T1000 (cell line): ENCODE measurements around the gene NKD1.

Experiments used
- DNase-seq: peaks from one replicate; lab custom pipeline; 2025; ENCODE audit warnings: mixed read lengths; lab: John Stamatoyannopoulos, UW

NKD1 gene

GRCh38 chr16:50614955-50615724 lies 66.9 kb downstream of the NKD1 start:
- DNase-seq: no peak

DNA sequence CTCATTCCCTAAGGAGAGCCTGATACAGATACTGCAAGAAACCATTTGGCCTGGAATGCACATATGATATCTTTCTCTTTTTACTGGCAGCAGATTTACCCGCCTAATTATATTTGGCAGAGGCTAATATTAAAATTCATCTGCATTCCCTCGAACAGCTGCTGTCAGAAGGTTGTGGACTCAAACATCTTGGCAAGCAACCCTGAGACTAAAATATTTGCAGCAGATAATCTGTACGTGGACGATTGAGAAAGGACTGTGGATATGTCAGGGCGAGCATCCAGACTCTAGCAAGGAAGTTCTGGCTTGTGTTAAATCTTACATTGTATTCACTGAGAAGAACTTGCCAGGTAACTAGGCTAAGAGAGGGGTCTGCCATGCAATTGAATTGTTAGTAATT lies 67.7 kb downstream of the NKD1 start:
- no peak for DNase-seq

DNA sequence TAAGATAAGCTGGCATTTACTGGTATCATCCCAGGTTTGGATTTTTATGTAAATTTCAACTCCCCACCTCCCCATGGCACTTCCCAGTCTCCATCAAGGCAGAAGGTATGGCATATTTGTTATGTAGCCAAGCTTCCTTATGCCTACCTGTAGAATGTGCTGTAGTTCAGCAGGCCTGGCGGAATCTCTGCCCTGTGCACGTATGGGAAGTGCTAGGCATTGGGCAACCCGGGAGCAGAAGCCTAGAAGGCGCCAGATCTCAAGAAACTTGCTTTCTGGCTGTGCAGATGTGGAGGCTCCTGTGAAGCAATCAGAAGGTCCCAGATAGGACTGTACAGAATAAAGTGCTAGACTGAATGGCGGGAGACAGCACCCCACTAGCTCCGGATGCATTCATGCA lies 68.2 kb downstream of the NKD1 start:
- DNase-seq: no peak

DNA sequence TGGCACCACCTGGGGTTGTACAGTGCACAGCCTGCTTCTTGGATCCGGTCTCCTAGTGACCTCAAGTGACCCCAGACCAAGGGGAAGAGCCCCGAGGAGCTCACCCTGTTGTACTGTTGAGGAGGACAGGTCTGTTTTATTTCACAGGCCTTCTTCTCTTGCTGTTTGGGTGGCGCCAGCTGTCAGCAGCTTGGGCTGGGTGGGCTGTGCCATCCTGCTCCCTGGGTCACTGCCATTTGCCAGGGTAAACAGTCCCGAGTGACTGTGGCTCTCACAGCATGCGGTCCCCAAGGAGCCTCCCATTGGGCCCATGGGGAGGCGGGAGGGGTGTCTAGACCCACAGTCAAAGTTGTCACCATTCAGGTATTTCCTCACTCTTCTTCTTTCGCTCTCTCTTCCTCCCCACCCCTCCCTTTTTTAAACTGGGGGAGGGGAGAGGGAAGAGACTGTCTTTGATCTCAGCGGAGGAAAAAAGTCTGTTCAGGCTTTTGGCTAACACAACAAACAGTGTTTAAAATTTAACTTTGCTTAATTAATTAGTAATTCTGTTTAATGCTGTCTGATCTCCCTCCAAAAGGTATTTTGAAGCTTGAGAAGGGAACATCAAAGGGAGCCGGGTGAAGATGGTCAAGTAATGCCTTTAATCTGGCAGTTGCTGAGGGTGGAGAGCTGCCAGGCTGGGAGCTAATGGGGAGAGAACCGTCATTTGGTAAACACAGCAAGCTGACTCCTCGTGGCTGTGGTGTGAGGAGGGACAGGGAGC lies 68.9 kb downstream of the NKD1 start:
- DNase-seq: no peak

DNA sequence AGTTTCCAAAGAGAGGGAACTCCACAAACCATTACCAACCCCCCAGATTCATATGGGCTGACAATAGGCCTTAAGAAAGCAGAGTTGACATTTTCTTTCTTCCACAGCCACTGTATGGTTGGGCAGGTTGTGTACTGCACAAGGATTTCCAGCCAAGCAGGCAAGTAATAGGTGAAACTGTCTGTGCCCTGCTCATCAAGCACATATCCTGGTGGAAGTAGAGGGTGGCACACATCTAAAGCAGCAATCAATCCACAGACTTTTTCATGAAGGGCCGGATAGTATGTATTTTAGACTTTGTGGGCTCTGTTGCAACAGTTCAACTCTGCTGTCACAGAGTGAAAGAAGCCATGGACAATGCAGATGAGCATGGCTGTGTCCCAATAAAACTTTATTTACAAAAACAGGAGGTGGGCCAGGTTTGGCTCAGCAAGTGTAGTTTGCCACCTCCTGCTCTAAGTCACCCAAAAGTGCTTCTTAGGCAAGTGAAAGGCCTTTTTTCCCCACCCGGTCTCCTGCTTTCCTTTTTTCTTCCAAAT lies 69.5 kb downstream of the NKD1 start:
- no peak for DNase-seq

- DNase-seq: no peak
These were observed 70.2 kb downstream of the NKD1 start for GRCh38 chr16:50618238-50618918.

DNA sequence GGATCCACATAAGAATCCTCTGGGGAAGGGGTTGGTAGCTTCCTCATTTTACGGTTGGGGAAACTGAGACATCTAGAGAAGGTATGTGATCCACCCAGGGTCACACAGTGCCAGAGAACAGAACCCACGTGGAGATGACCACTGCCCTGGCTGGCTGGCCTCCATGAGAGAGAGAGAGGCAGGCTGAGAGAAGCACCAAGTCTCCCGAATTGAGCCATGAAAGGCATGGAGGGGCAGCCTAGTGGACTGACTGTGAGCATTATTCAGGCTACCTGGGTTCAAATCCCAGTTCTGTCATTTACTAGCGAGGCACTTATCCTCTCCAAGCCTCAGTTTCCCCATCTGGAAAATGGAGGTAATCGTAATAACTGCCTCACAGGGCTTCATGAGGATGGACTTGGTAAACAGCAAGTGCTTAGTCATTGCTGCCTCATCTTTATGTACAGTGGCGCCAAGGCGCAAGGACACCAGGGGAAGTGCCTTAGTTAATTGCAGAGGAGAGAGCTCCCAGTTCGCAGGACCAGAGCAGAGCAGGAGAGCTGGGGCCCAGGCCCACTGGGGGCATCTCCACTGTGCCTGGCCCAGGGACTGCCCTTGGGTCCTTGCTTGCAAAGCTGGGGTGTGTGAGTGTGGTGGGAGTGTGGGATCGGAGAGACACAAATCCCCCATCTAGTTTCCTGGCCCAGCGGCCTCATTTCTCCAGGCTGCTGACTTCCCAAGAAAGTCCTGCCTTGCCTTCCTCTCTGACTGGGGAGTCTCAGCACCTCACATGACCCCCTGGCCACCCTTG lies 71.7 kb downstream of the NKD1 start:
- DNase-seq: no peak

- DNase-seq: no peak
These were observed 72.7 kb downstream of the NKD1 start for GRCh38 chr16:50620646-50621451.

- DNase-seq: no peak
These were observed 73.2 kb downstream of the NKD1 start for GRCh38 chr16:50621452-50621792.

GRCh38 chr16:50622029-50622428 lies 73.8 kb downstream of the NKD1 start:
- DNase-seq: no peak

DNA sequence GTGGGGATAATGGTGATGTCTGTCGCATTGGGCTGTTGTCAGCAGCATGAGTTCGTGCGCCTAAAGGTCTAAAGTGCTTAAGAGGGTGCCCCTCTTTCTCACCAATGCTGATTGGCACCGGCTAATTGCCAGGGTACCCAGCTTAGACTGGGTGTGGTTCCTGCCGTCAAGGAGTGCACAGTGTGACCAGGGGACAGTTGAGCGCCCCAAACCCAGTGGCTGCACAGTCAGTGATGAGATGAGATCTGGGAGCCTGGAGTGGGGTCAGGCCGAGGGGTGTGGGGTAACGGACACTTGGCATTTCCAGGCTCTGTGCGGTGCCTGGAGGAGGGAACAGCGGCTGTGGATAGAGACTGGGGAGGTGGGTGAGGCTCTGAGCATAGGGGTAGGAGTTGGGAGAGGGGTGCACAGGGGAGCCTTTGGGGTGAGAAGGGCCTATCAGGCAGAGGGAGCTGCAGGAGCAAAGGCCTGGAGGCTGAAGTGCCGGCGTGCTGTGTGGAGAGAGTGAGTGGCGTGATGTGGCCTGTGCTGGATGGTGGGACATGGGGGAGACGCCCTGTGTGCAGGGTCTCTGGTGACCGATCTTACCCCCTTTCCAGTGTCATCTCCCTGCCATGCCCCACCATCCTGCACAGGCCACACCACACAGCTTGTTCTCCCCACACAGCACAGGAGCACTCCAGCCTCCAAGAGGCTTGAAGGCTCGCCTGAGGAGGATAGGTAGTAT lies 74.6 kb downstream of the NKD1 start:
- DNase-seq: no peak

- no peak for DNase-seq
These were observed 76.3 kb downstream of the NKD1 start for GRCh38 chr16:50624449-50624970.

DNA sequence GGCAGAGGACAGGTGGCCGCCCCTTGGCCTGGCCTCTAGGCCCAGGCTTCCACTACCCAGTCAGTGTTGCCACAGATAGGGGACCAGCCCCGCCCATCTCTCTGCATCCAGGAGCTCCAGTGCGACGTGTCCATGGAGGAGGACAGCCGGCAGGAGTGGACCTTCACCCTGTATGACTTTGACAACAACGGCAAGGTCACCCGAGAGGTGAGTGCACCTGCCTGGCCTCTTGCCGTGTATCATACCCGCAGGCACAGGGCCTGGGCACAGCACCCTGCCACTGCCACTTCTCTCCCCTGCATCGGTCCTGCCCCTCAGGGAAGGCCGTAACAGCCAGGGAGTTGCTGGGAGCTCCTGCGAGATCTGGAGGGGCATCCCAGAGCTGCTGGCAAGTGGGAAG lies 77.2 kb downstream of the NKD1 start:
- DNase-seq: no peak

- DNase-seq: no peak
These were observed 78.7 kb downstream of the NKD1 start for GRCh38 chr16:50626868-50627267.

DNA sequence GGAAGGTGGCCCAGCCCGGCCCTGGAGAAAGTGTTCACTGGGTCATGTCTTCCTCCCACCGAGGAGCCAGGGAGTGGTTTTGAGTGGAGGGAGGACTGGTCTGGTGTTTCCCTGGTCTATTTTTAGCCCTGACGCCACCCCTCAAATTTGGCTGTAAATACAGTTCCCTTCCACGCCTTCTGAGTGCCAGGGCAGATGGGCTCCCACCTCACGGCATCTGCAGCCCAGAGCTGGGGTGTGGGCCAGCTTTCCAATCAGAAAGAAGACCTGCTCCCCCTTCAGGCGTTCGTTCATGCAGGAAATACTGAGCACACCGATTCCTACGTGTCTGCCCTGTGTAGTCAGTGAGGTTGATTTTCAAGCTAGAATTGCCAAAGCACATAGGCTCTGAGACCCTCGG lies 79.2 kb downstream of the NKD1 start:
- no peak for DNase-seq

GRCh38 chr16:50628156-50628802 lies 80.1 kb downstream of the NKD1 start:
- no peak for DNase-seq

GRCh38 chr16:50629334-50629733 lies 81.1 kb downstream of the NKD1 start:
- DNase-seq: no peak

- no peak for DNase-seq
These were observed 82.3 kb downstream of the NKD1 start for GRCh38 chr16:50630394-50631020.
